ENCODE data around the gene LGR4.

GRCh38 chr11:27497911-27498310 is 25.3 kb upstream of the LGR4 start:
- TF ChIP-seq CTCF (IDR thresholded peaks at IDR 0.05) (no peak), POLR2A (IDR thresholded peaks at IDR 0.05) (no peak)

Measured in Peyer's patch (tissue), 4 donors.